ENCODE results near the gene NMS. TPM values are rescaled to one million over a fixed set of nuclear protein-coding genes. Genes with fewer than 3 reads are reported as not detected.
"Not testable (repeated sequence)": the region's sequence is repeated elsewhere in the genome, so short reads cannot be mapped to it uniquely, and the experiment has no call there.

NMS gene
- total RNA-seq, 1 donor from 2014 or later: not detected

GRCh38 chr2:100446696-100447095 is 23.6 kb upstream of the NMS start:
- no peaks in the 10 kb centered on the region for H3K27me3 ChIP-seq
- TF ChIP-seq POLR2A (IDR thresholded peaks at IDR 0.05) (no peak), POLR2AphosphoS5 (IDR thresholded peaks at IDR 0.05; ENCODE audit: insufficient read depth in 1 of 2, low read depth in 1 of 2) (no peak), CTCF (IDR thresholded peaks at IDR 0.05) (no peak)
- no peaks in the 10 kb centered on the region for H3K36me3 ChIP-seq
- H3K4me3 ChIP-seq: no peak overlapping the region
- no peaks in the 10 kb centered on the region for H3K9me3 ChIP-seq
- intact Hi-C loops (cut with DNase I): no loop called here
- H3K27ac ChIP-seq: no peak overlapping the region
- no peak for DNase-seq (ENCODE audit: extremely low spot score in 2 of 2)
- no peaks in the 10 kb centered on the region for H3K4me1 ChIP-seq

GRCh38 chr2:100451092-100451491 is 19.2 kb upstream of the NMS start:
- Histone ChIP-seq H3K9me3 (peaks cover 2% of the 10 kb centered on the region), H3K4me3 (no peak overlapping the region), H3K4me1 (no peaks in the 10 kb centered on the region), H3K27ac (no peak overlapping the region), H3K27me3 (no peaks in the 10 kb centered on the region), H3K36me3 (no peaks in the 10 kb centered on the region)
- TF ChIP-seq CTCF (IDR thresholded peaks at IDR 0.05): no peak
- no peak for TF ChIP-seq POLR2A (IDR thresholded peaks at IDR 0.05)
- no peak for TF ChIP-seq POLR2AphosphoS5 (IDR thresholded peaks at IDR 0.05; ENCODE audit: insufficient read depth in 1 of 2, low read depth in 1 of 2)
- DNase-seq (ENCODE audit: extremely low spot score in 2 of 2): no peak
- intact Hi-C loops (cut with DNase I): no loop called here

- Histone ChIP-seq H3K4me1 (no peaks in the 10 kb centered on the region), H3K36me3 (no peaks in the 10 kb centered on the region), H3K27me3 (no peaks in the 10 kb centered on the region), H3K9me3 (peaks cover 9% of the 10 kb centered on the region), H3K4me3 (no peak overlapping the region), H3K27ac (no peak overlapping the region)
- intact Hi-C loops (cut with DNase I): no loop called here
- no peak for TF ChIP-seq POLR2A (IDR thresholded peaks at IDR 0.05)
- no peak for TF ChIP-seq CTCF (IDR thresholded peaks at IDR 0.05)
- TF ChIP-seq POLR2AphosphoS5 (IDR thresholded peaks at IDR 0.05; ENCODE audit: insufficient read depth in 1 of 2, low read depth in 1 of 2): no peak
- DNase-seq (ENCODE audit: extremely low spot score in 2 of 2): no peak
These were observed 18.5 kb upstream of the NMS start for GRCh38 chr2:100451734-100452133.

GRCh38 chr2:100453853-100454252 is 16.4 kb upstream of the NMS start:
- no peaks in the 10 kb centered on the region for H3K4me1 ChIP-seq
- intact Hi-C loops (cut with DNase I): no loop called here
- no peak for TF ChIP-seq POLR2A (IDR thresholded peaks at IDR 0.05)
- no peak for TF ChIP-seq POLR2AphosphoS5 (IDR thresholded peaks at IDR 0.05; ENCODE audit: insufficient read depth in 1 of 2, low read depth in 1 of 2)
- TF ChIP-seq CTCF (IDR thresholded peaks at IDR 0.05): no peak
- H3K27me3 ChIP-seq: no peaks in the 10 kb centered on the region
- no peak overlapping the region for H3K4me3 ChIP-seq
- H3K9me3 ChIP-seq: peaks cover 14% of the 10 kb centered on the region
- no peaks in the 10 kb centered on the region for H3K36me3 ChIP-seq
- no peak overlapping the region for H3K27ac ChIP-seq
- DNase-seq (ENCODE audit: extremely low spot score in 2 of 2): no peak

- intact Hi-C loops (cut with DNase I); H3K4me3 ChIP-seq; H3K27ac ChIP-seq; H3K27me3 ChIP-seq; H3K36me3 ChIP-seq; H3K4me1 ChIP-seq; DNase-seq (ENCODE audit: extremely low spot score in 2 of 2): not testable (repeated sequence)
- H3K9me3 ChIP-seq: peaks cover 14% of the 10 kb centered on the region
These were observed 13.9 kb upstream of the NMS start for GRCh38 chr2:100456357-100456756.

Data from vagina (tissue), 2 donors.